Common myeloid progenitor, CD34-positive (primary cell): Measurements from ENCODE around the gene PDGFA.

ENCODE experiments used
- CTCF ChIA-PET: fragments of 350-600 bp; sonication (Branson Sonifier 250); formaldehyde crosslinking; loops from one replicate; lab custom pipeline; 2021; ENCODE audit warnings: antibody characterized with exemption; lab: Charles Lee
- POLR2A ChIA-PET: fragments of 350-600 bp; sonication (Branson Sonifier 250); formaldehyde crosslinking; loops from one replicate; lab custom pipeline; 2021; ENCODE audit warnings: antibody characterized with exemption; lab: Charles Lee
- DNase-seq, 3 donors: peaks; one replicate each; pipeline versions ENCODE4 v3.0.0 to v3.0.0-alpha.2; 2013
- H3K27ac ChIP-seq, 2 experiments: 1 replicate in 1 of 2; 2 replicates in 1 of 2; pipeline ENCODE4 v1.7.0; 2013; ENCODE audit warnings: inconsistent platforms in 2 of 2, low read length in 2 of 2, mild to moderate bottlenecking in 2 of 2, low read depth in 1 of 2, moderate library complexity in 1 of 2; ENCODE audit not compliant: severe bottlenecking in 2 of 2, insufficient read depth in 1 of 2, poor library complexity in 1 of 2
- H3K27me3 ChIP-seq, 5 experiments: replicated peaks in 2 of 5; 1 replicate in 3 of 5; 2 replicates in 2 of 5; pipeline versions ENCODE4 v1.6.1 to v1.7.0; 2013; ENCODE audit warnings: low read length in 4 of 5, mild to moderate bottlenecking in 2 of 5, moderate library complexity in 2 of 5, inconsistent platforms in 1 of 5; ENCODE audit not compliant: insufficient read depth in 5 of 5, control insufficient read depth in 4 of 5
- H3K36me3 ChIP-seq, 4 experiments: 1 replicate in 2 of 4; 2 replicates in 2 of 4; pipeline versions ENCODE4 v1.6.1 to v1.7.0; 2013; ENCODE audit warnings: low read length in 3 of 4, control low read depth in 1 of 4, mild to moderate bottlenecking in 1 of 4; ENCODE audit not compliant: control insufficient read depth in 4 of 4, insufficient read depth in 4 of 4
- H3K4me1 ChIP-seq, 4 experiments: 1 replicate in 3 of 4; 2 replicates in 1 of 4; pipeline versions ENCODE4 v1.6.1 to v1.7.1; 2013; ENCODE audit warnings: low read length in 3 of 4, mild to moderate bottlenecking in 3 of 4, control low read depth in 1 of 4, inconsistent platforms in 1 of 4, moderate library complexity in 1 of 4; ENCODE audit not compliant: control insufficient read depth in 4 of 4, insufficient read depth in 4 of 4; ENCODE audit errors: control extremely low read depth in 1 of 4
- H3K4me3 ChIP-seq, 7 experiments: 1 replicate in 4 of 7; 2 replicates in 3 of 7; pipeline versions ENCODE4 v1.5.1 to v1.7.0; 2013; ENCODE audit warnings: mild to moderate bottlenecking in 7 of 7, low read length in 6 of 7, moderate library complexity in 6 of 7, inconsistent platforms in 2 of 7, low read depth in 2 of 7, control low read depth in 1 of 7; ENCODE audit not compliant: insufficient read depth in 4 of 7, control insufficient read depth in 1 of 7; ENCODE audit errors: extremely low read depth in 1 of 7
- H3K9me3 ChIP-seq, 5 experiments: 1 replicate in 4 of 5; 2 replicates in 1 of 5; pipeline versions ENCODE4 v1.6.1 to v1.7.1; 2013; ENCODE audit warnings: low read length in 4 of 5, mild to moderate bottlenecking in 2 of 5, inconsistent platforms in 1 of 5, low read depth in 1 of 5, moderate library complexity in 1 of 5; ENCODE audit not compliant: control insufficient read depth in 4 of 5, insufficient read depth in 2 of 5; ENCODE audit errors: control extremely low read depth in 1 of 5
- WGBS: methylation state at CpG from one replicate; pipeline ENCODE4 v1.1.5; 2013; ENCODE audit not compliant: insufficient coverage; 5-methylcytosine and 5-hydroxymethylcytosine counted together

The PDGFA gene

DNA sequence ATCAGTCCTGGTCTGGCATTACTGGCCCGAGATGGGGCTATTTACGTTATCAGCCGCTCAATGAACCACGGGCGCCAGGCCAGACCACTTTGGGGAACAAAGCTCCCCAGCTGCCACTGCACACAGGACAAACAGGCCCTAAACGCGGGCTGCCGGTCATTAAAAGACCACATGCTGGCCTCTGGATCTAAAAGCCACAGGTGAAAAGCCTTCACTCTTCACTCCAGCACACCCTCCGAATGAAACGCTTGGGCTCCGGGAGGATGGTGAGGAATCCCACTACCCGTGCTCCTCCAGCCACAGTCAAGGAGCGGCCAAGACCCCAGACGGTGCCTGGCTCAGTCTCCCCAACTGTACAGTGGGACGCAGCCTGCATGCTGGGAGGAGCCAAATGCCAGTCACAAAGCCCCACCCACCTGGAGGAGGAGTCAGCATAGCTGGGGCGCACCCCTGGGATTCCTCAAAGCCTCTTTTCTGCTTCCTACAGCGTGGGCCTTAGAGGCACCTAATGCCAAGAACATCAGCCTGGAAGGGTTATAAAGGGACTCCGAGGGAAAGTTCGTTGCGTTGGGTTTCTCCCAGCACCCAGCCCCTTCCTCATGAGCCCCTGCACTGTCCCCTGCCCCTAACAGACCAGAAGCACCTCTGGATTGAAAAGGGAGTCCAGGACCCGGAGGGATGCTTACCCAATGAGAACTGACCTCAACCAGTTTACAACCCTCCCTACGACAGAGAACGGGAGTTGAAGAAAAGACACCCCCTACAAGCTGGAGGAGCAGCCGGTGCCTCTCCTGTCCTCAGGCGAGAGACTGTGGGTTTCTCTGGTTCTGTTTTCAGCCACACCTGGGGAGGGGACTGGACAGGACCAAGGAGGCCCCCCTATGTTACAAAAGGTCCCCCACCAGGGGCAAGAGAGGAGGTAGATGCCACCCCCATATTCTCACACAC, 4.7 kb downstream of the PDGFA start:
- Histone ChIP-seq H3K9me3 (no peaks in the 10 kb centered on the region), H3K4me3 (no peak overlapping the region), H3K27me3 (peaks cover 0 to 63% (median 15%) of the 10 kb centered on the region in 5 experiments), H3K36me3 (no peaks in the 10 kb centered on the region), H3K4me1 (peaks cover 0 to 28% (median 17%) of the 10 kb centered on the region in 4 experiments), H3K27ac (no peak overlapping the region)
- POLR2A ChIA-PET = no interaction called here
- CTCF ChIA-PET = interaction anchor here (1.3 kb wide), 1 partner anchor 10 kb away, joined by 3 read pairs; no protein-coding TSS in a partner anchor
- no peak for DNase-seq
- WGBS = 89% methylated on average over 18 of the region's 25 CpGs

DNA sequence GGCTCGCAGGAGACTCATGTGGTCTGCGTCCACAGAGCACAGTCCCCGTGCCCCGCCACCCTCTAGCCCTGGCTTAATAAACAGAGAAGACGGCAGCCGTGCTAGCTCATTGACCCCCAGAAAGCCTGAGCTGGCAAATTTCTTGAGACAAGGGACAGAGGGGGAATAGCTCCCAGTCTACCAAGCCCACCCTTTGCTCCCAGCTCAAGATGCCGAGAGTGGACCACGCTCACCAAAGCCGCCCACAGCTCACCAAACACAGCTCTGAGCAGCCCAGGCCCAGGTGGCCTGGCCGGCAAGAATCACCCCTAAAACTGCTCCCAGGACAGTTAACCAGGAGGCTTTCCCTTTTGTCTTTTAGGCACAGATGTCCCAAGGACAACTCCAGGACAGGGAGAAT, 5.4 kb downstream of the PDGFA start:
- Histone ChIP-seq H3K9me3 (no peaks in the 10 kb centered on the region), H3K27ac (no peak overlapping the region), H3K36me3 (no peaks in the 10 kb centered on the region), H3K4me1 (peaks cover 0 to 26% (median 16%) of the 10 kb centered on the region in 4 experiments), H3K4me3 (no peak overlapping the region), H3K27me3 (peaks cover 0 to 61% (median 15%) of the 10 kb centered on the region in 5 experiments)
- POLR2A ChIA-PET = no interaction called here
- DNase-seq = no peak
- CTCF ChIA-PET = interaction anchor here (1.3 kb wide), 1 partner anchor 9 kb away, joined by 3 read pairs; no protein-coding TSS in a partner anchor
- 97% methylated on average over 10 of the region's 10 CpGs for WGBS

DNA sequence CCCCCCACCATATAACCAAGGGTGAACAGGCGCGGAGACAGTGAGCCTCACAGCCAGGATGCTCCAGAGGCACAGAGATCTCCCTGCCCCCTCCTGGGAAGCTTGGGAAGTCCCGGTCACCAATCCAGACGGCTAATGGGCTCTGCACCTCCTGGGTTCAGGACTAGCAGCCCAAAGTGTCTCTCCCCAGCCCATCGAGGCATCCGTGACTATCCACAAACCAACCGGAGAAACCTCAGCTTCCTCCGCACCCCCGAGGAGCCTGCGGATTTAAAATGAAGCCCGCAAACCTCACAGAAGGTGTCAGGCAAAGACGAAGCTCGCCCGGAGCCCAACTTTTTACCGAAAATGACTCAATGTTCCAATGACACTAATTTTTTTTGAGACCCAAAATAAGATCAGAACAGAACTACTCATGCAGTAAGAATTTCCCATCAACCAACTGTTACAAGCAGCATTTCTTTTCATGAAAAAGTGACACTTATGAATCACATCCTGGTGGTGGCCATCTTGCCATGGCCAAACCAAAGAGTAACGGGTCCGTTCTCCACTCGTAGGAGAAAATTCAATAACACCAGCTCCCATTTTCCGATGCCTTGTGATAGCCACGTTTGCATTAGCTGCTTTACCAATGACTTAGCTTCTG, 6.0 kb downstream of the PDGFA start:
- WGBS = 91% methylated on average over 19 of the region's 20 CpGs
- no peaks in the 10 kb centered on the region for H3K36me3 ChIP-seq
- no peak for DNase-seq
- H3K27me3 ChIP-seq = peaks cover 0 to 55% (median 15%) of the 10 kb centered on the region in 5 experiments
- ChIA-PET POLR2A (no interaction called here), CTCF (interaction anchor here (1.3 kb wide), 1 partner anchor 8 kb away, joined by 3 read pairs; no protein-coding TSS in a partner anchor)
- H3K4me1 ChIP-seq = peaks cover 0 to 23% (median 12%) of the 10 kb centered on the region in 4 experiments
- no peaks in the 10 kb centered on the region for H3K9me3 ChIP-seq
- H3K4me3 ChIP-seq = no peak overlapping the region
- H3K27ac ChIP-seq = no peak overlapping the region

DNA sequence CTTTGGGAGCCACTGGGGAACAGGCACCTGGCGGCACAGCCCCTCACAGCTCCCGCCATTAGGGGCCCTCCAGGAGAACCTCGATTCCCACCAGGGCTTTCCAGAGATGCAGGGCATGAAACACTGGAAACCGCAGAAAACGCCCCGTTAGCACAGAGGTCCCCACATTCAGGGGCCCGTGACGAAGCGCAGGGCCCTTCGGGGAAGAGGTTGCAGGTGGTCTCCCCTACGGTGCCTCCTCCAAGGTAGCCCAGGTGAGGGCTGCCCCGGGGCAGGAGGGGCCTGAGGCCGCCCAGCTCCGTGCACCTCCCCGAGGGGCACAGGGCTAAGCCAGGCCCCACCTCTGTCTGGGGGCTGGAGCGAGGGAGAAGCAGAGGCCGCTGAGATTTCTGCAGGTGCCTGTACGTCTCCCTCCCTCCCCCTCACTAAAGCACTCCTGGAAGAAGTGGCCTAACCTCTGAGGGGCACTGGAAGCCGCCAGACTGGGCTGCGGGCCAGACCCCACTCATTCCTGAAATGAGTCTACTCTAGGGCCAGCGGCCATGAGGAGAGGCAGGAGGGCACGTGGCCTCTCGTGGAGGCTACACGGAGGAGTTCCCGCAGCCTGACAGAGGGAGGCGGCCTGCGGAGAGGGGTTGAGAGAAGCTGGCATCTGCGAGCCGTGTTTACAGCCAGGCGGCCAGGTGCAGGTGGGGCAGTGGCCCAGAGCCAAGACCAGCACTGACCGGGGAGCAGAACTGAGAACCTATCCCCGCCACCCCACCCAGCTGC, 6.9 kb downstream of the PDGFA start:
- CTCF ChIA-PET = no interaction called here
- Histone ChIP-seq H3K4me3 (no peak overlapping the region), H3K9me3 (no peaks in the 10 kb centered on the region), H3K4me1 (peaks cover 0 to 14% (median 7%) of the 10 kb centered on the region in 4 experiments), H3K36me3 (no peaks in the 10 kb centered on the region), H3K27me3 (peaks cover 0 to 46% (median 15%) of the 10 kb centered on the region in 5 experiments), H3K27ac (no peak overlapping the region)
- POLR2A ChIA-PET = no interaction called here
- WGBS = 94% methylated on average over 26 of the region's 32 CpGs
- no peak for DNase-seq

DNA sequence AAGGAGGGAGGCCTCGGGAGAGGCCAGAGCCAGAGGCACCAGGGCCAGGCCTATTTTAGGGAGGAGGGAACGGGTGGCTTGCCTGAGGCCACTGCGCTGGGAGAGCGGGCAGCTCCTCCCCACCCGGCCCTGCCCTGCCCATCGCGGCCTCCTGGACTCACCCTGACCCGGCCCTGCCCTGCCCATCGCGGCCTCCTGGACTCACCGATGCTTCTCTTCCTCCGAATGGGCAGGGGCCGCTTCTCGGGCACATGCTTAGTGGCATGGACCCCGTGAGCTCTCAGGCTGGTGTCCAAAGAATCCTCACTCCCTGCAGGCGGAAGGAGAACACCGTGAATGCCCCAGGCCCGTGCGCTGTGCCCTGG, 7.5 kb downstream of the PDGFA start:
- Histone ChIP-seq H3K27ac (no peak overlapping the region), H3K4me1 (peaks cover 0 to 9% (median 2%) of the 10 kb centered on the region in 4 experiments), H3K27me3 (peaks cover 0 to 40% (median 15%) of the 10 kb centered on the region in 5 experiments), H3K36me3 (no peaks in the 10 kb centered on the region), H3K9me3 (no peaks in the 10 kb centered on the region), H3K4me3 (no peak overlapping the region)
- ChIA-PET CTCF (no interaction called here), POLR2A (no interaction called here)
- 91% methylated on average over 11 of the region's 19 CpGs for WGBS
- DNase-seq = no peak

DNA sequence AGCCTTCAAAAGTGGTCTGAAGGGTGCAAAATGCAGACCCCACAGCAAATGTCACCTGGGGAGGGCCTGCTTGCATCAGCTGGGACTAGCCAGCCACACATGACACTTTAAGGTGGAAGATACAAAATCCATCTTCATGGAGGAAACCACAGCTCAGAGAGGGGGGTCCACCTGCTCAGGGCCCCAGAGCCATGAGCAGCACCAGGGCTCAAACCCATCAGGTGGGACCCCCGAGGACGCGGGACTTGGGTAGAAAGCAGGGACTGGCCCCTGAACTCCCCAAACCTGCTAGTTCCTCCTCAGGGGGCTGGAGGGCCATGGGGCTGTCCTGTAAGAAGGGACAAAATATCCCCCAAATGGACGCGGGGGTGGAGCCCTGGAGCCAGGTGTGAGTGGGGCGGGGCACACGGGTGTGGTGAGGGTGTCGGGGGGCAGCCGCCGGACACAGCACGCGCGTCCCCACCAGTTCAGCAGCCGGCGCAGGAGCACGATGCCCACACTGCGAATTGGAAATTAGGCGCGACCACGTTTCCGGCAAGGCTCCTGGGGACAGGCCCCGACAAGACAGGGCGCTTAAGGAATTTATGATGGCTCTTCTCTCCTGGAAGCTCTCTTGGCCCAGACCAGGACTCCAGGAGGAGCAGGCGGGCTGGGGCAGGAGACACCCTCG, 8.0 kb downstream of the PDGFA start:
- H3K27ac ChIP-seq = no peak overlapping the region
- H3K27me3 ChIP-seq = peaks cover 0 to 35% (median 15%) of the 10 kb centered on the region in 5 experiments
- no peaks in the 10 kb centered on the region for H3K9me3 ChIP-seq
- ChIA-PET POLR2A (no interaction called here), CTCF (no interaction called here)
- no peak overlapping the region for H3K4me3 ChIP-seq
- H3K36me3 ChIP-seq = no peaks in the 10 kb centered on the region
- 91% methylated on average over 15 of the region's 25 CpGs for WGBS
- no peak for DNase-seq
- H3K4me1 ChIP-seq = peaks cover 0 to 4% (median 0%) of the 10 kb centered on the region in 4 experiments
